Caki2 (cell line): ENCODE measurements around the gene PRKAR1A. TPM values are rescaled to one million over a fixed set of nuclear protein-coding genes. Genes with fewer than 3 reads are reported as not detected.
"Not testable (repeated sequence)": the region's sequence is repeated elsewhere in the genome, so short reads cannot be mapped to it uniquely, and the experiment has no call there.

Experiments used
- DNase-seq: peaks from one replicate; pipeline ENCODE4 v3.0.0-alpha.2; 2015; ENCODE audit warnings: low read depth
- in situ Hi-C: cut with HindIII; loops from 2 replicates; pipeline ENCODE4 v1.10.0; 2016; ENCODE audit warnings: low sequenced_read_pairs, low pct_unique_long_range_greater_than_20kb, mixed read lengths
- total RNA-seq: library from RNA; depleted of rRNA; stranded (reverse); fragments of >200 nt; shearing (Covaris generic); gene quantifications from 2 replicates; pipeline ENCODE4 v1.2.3, GENCODE V29; 2014; ENCODE audit warnings: low replicate concordance

Gene PRKAR1A
- total RNA-seq, 1 experiment from 2014 or later = 127 TPM

- no peak for DNase-seq
- in situ Hi-C loops = no loop called here
Measured at GRCh38 chr17:68567581-68567980, 55.4 kb downstream of the PRKAR1A start.

- in situ Hi-C loops = no loop called here
- no peak for DNase-seq
Measured at GRCh38 chr17:68568581-68568980, 56.4 kb downstream of the PRKAR1A start.

GRCh38 chr17:68569346-68569745 lies 57.1 kb downstream of the PRKAR1A start:
- in situ Hi-C loops = no loop called here
- no peak for DNase-seq

- no peak for DNase-seq
- in situ Hi-C loops = no loop called here
Measured at GRCh38 chr17:68570526-68570925, 58.3 kb downstream of the PRKAR1A start.

GRCh38 chr17:68572138-68572842 lies 60.1 kb downstream of the PRKAR1A start:
- in situ Hi-C loops = no loop called here
- DNase-seq = no peak

GRCh38 chr17:68573338-68573737 lies 61.1 kb downstream of the PRKAR1A start:
- in situ Hi-C loops = no loop called here
- no peak for DNase-seq

GRCh38 chr17:68576137-68576536 lies 63.9 kb downstream of the PRKAR1A start:
- no peak for DNase-seq
- in situ Hi-C loops = no loop called here

- no peak for DNase-seq
- in situ Hi-C loops = no loop called here
Measured at GRCh38 chr17:68576811-68577496, 64.7 kb downstream of the PRKAR1A start.

GRCh38 chr17:68577497-68577821 lies 65.2 kb downstream of the PRKAR1A start:
- in situ Hi-C loops = no loop called here

GRCh38 chr17:68578236-68578635 lies 66.0 kb downstream of the PRKAR1A start:
- DNase-seq = no peak
- in situ Hi-C loops = no loop called here

More at GRCh38 chr17:68577497-68577821, 65.2 kb downstream of the PRKAR1A start:
- no peak for DNase-seq

GRCh38 chr17:68579194-68579927 lies 67.1 kb downstream of the PRKAR1A start:
- DNase-seq = no peak
- in situ Hi-C loops = no loop called here

- in situ Hi-C loops = no loop called here
- no peak for DNase-seq
Measured at GRCh38 chr17:68580236-68580770, 68.1 kb downstream of the PRKAR1A start.

- in situ Hi-C loops = no loop called here
- DNase-seq = no peak
Measured at GRCh38 chr17:68581863-68582645, 69.8 kb downstream of the PRKAR1A start.

- DNase-seq, in situ Hi-C loops: not testable (repeated sequence)
Measured at GRCh38 chr17:68582867-68583266, 70.6 kb downstream of the PRKAR1A start.

GRCh38 chr17:68584581-68585303 lies 72.5 kb downstream of the PRKAR1A start:
- DNase-seq = no peak
- in situ Hi-C loops = no loop called here

GRCh38 chr17:68585643-68586042 lies 73.4 kb downstream of the PRKAR1A start:
- in situ Hi-C loops = no loop called here
- DNase-seq = no peak

GRCh38 chr17:68587026-68587425 lies 74.8 kb downstream of the PRKAR1A start:
- no peak for DNase-seq
- in situ Hi-C loops = no loop called here

- DNase-seq = no peak
- in situ Hi-C loops = no loop called here
Measured at GRCh38 chr17:68587847-68588246, 75.6 kb downstream of the PRKAR1A start.
